Activated CD8-positive, alpha-beta memory T cell treated with anti-CD3 and anti-CD28 coated beads, Interleukin-2, amount 50 U/mL, for 24 hours (primary cell): ENCODE results near the gene EPS8L2.
A peak's percentile ranks its signal among the peaks of the same experiment; 100 is the strongest.
"Not testable (repeated sequence)": the region's sequence is repeated elsewhere in the genome, so short reads cannot be mapped to it uniquely, and the experiment has no call there.

Source experiments
- DNase-seq: peaks from one replicate; pipeline ENCODE4 v3.0.0-alpha.2; 2020; ENCODE audit errors: extremely low read depth

EPS8L2 gene

DNA sequence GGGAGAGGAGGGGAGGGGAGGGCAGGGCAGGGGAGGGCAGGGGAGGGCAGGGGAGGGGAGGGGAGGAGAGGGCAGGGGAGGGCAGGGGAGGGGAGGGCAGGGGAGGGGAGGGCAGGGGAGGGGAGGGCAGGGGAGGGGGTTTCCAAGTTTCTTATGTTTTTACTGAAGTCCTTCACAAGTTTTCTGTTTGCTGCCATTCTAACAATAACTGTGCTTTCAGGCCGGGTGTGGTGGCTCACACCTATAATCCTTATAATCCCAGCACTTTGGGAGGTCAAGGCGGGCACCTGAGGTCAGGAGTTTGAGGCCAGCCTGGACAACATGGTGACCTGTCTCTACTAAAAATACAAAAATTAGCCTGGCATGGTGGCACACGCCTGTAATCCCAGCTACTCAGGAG is 15.8 kb upstream of the EPS8L2 start:
- not testable (repeated sequence) for DNase-seq

DNA sequence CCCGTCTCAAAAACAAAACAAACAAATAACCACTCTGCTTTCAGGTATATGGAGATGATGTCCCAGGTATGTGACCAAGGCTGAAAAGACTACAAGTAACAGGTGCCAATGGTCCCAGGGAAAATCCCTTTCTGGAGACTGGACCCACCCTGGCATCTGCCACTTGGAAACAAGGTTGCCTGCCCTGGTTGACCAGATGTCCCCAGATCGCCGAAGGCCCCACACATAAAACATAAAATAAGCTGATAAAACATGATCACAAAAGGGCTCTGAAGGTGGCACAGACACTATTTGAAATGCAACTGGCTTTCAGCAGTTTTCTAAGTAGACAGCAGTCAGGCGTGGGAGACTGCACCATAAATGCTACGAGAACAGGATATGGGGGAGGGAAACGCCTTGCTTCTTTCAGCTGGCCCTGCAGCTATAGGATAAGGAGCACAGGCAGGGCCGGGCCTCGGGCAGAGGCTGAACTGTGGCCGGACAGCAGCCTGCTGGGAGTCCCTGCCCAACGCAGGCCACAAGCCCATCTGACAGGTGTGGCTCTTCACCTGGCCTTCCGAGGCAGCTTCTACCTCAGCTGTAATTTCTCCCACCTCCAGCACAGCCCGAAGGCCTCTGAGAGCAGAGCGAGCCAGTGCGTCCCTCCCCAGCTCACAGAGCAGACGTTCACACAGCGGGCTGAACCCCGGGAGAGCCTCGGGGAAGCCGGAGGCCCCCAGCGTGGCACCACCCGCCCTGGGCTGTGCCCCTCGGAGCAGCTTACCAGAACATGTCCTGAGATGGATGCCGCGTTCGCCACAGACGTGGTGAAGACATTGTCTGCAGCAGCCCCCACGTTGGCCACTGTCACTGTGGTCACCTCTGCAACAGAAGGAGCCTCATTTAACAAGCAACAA is 15.0 kb upstream of the EPS8L2 start:
- no peak for DNase-seq

DNA sequence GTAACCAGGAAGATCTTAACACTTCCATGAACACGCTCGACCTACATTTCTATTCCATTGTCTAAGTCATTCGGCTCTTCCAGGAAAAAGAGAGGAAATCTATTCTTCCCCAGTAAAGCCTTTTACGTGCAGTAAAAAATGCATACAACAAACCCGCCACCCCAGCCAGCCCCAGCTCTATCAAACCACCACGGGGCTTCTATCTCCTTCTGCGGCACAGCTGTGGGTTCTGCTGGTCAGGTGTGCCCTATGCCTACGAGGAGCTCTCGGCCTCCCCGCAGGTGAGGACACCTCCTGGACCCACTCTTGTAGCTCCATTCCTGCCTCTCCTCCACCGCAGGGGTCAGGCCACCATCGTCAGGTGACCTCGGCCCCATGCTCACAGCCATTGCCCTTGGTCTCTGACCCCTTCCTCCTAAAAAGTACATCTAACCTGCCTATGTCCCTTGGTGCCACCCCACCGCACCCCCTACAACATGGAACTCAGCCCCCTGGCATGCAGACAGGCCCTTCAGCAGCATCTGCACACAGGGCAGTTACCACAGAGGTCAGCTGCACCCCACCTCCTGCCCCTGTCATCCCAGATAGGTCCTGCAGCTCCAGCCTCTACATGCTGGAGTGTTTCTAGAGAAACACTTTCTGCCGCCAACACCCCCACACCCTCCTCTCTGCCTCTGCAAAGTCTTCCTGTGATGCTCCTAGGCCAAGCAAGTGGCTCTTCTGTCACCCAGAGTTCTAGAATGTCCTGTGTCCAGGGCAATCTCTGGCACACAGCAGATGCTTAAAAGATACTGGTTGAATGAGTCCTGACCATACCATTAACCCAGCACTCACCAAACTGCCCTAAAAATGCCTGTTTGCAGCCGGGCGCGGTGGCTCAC is 14.1 kb upstream of the EPS8L2 start:
- no peak for DNase-seq

DNA sequence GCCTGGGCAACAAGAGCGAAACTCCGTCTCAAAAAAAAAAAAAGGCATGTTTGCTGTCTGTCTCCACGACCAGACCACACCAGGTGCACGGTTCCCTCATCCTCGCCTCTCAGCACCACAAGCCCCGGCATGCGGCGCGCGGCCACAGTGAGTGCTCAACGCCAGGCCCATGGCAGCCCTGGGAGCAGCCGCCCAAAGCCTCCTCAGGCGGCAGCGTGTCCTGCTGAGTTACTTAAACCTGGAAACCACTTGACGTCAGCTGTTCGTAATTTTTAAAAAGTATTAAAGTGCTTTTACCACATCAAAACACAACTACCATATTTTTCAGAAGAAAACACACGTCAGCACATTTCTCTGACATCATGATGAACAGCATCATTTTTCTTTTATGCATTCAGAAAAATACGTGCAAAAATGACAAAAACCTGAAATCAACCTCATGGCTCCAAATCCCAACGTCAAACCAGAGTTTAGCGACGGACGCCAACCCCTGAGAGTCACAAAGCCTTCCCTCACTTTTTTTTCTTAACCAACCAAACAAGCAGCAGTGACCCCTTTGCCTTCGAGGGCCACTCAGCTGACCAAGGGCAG is 13.1 kb upstream of the EPS8L2 start:
- DNase-seq: no peak

DNA sequence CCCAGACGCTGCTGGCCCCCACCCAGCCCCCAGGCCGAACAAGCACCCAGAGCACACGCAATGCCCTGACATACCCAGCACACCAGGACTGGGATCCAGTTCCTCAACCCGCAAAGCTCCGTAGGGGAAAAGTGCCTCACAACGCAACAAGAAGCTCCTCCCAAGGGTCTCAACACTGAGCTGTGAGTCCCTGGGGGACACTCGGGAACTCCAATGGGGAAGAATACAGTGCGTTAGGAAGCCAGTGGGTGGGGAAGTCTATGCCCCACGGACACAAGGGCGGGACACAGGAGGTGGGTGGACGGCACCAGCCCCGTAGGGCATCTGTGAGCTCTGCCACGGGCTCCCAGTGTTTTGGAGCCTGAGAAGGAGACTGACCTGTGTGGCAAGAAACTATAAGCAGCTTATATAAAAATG is 12.6 kb upstream of the EPS8L2 start:
- DNase-seq: no peak

DNA sequence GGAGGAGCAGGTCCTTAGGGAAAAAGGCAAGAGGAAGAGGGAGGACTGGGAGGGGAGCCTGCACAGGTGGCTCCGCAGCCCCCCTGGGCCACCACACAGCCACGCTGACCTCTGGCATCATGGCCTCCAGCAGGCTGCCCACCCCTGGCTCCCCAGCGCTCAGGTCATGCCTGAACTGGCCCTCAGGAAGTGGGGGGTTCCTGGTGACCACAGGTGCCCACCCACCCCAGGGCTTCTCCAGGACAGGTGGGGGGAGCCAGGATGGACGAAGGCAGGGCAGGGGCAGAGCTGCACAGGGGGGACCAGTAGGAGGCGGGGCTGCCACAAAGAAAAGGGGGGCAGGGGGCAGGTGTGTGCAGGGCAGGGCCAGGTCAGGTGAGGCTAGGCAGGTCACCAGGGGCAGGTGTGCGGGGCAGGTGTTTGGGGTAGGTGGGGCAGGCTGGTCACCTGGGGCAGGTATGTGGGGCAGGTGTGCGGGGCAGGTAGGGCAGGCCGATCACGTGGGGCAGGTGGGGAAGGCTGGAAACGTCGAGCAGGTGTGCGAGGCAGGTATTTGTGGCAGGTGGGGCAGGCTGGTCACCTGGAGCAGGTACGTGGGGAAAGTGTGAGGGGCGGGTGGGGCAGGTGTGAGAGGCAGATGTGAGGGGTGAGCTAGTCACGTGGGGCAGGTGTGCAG is 12.0 kb upstream of the EPS8L2 start:
- DNase-seq: no peak

DNA sequence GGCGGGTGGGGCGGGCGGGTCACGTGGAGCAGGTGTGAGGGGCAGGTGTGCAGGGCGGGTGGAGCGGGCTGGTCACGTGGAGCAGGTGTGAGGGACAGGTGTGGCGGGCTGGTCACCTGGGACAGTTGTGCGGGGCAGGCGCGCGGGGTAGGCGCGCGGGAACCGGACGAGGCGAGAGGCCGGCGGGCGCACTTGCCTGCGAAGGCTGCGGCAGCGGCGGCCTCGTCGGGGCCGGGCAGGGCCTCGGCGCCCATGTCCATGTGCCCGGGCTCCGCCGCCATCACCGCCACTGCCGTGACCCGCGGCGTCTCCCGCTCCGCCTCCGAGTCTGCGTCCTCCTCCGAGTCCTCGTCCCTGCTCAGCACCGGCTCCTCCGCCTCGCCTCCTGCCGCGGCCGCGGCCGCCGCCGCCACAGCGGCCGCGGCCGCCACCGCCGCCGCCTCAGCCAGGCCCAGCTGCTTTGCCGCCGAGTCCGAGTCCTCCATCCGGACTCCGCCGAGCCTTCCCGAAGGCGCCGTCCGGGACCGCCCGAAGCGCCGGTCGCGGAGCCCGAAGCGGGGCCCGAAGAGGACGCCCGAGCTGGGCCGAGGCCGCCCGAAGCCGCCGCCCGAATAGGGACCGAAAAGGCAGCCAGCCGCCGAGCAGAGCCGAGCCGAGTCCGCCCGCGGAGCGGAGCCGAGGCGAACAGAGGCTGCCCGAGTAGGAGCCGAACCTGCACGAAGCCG is 11.3 kb upstream of the EPS8L2 start, which contains the start of gene DEAF1:
Gene DEAF1 (minus strand): TSS at position 660 of the 725 bp plus-strand sequence. CDS start 175 bp downstream, at position 485.
- DNase-seq: peak; percentile 98

DNA sequence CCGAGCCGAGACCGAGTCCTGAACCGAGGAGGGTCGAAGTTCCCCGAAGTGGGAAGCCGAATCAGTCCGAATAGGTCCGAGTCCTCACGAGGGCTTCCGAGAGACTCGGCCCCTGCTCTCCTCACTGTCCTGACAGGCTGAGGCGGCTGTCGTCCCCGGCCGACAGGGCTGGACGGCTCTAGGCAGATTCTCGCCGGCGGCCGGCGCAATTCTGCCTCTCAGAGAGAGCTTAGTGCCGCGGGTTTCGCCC is 10.8 kb upstream of the EPS8L2 start:
- no peak for DNase-seq

DNA sequence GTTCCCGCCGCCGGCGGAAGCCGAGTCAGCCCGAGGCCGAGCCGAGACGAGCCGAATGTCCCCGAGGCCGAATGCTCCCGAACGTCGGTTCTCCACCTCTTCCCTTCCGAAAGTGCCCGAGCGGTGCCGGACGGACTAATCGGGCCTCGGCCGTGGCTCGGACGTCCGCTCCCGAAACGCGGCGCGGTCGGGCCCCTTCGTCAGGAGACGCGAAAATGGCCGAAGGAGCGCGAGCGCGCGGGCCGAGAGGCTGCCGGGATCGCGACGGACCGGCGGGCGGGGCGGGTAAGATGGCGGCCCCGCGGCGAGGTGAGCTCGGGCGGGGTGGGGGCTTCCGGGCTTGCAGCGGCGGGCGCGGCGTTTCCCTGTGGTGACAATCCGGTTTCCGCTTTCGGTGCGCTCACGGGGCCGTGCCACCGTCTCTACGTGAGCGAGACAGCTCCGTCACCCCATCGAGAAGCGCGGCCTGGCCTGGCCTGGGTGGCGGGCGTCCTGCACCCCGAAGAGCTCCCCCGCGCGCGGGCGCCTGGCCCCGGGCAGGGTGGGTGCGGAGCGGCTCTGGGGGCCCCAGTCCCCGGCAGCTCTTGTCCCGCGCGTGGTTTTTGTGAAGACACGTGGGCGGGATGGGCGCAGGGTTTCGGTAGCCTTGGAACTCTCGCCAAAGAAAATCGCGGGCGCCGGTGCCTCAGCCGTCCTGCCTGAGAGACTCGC is 10.3 kb upstream of the EPS8L2 start, which contains the start of gene TMEM80:
Gene TMEM80 (plus strand): TSS at position 279 of the 711 bp plus-strand sequence. CDS start 12 bp downstream, at position 291.
- DNase-seq: peak; percentile 94

DNA sequence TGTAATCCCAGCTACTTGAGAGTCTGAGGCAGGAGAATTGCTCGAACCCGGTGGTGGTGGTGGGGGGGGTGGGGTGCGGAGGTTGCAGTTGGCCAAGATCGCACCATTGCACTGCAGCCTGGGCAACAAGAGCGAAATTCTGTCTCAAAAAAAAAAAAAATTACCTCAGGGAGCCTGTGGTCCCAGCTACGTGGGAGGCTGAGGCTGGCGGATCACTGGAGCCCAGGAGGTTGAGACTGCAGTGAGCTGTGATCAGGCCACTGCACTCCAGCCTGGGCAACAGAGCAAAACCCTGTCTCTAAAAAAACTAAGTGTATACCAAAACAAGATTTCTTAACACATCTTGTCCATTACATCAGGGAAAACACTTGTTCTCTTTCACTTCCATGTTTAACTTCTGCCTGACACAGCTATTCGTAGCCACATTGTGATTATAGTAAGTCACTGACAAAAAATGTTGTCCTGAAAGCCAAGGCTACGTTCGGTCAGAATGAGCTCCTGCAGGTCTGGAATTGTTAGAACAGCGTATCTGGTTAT is 9.0 kb upstream of the EPS8L2 start:
- no peak for DNase-seq

DNA sequence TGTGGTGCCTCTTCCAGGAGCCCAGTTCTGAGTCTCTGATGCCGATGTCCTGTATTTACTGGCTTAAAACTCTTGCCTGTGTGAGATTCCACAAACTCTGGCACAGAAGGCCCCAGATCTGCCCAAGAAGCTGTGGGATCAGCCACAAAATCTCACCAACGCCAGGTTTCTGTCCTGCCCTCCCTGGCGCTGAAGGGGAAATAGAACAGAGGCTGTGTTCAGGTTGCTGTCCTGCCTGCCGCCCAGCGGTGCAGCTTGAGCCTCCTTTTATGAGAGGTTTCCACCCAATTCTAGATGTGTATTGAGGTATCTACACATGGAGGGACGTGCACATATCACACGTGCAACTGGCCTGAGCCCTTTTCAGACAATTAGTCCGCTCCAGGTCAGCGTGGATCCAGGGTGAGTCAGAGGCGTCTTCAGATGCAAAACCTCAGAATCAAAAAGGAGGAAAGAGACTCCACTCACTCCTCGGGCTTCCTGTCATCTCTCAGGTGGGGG is 8.2 kb upstream of the EPS8L2 start:
- DNase-seq: no peak

DNA sequence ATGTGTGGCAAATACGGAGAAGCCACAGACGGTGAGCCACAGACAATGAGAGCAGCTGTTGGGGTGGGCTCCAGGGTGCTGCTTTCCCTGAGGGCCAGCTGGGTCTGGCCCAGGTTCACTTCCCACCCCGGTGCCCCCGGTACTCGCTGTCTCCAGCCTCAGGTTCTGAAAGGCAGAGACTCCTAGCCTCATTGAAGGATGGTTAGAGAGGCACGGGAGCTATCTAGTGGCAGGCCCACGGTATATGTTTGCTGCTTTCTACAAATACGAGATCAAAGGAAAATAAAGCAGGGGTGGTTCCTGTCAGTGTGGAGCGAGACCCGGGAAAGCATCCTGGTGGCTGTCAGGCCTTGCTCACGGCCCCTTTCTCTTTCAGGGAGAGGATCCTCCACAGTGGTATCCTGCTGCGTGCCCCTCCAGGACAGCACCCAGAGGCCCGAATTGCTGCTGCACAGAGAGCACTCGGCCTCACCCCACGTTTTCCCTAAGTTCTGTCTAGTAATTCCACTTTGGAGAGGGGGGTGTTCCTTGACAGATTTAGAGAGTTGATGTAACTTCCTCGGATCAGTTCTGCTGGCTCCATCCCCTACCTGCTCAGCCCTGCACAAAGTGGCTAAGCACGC is 7.4 kb upstream of the EPS8L2 start:
- no peak for DNase-seq

DNA sequence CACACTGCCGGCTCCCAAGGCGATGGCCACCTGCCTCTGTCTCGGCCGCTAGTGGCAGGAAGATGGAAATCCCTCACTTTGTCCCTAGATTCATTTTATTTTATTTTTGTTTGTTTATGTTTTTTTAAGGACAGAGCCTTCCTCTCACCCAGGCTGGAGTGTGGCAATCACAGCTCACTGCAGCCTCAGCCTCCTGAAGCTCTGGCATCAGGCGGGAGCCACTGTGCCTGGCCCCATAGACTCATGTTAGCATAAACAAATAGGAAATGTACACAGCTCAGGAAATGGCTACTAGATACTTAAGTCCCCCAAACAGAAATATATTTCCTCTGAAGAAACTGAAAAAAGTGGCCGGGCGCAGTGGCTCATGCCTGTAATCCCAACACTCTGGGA is 6.9 kb upstream of the EPS8L2 start:
- DNase-seq: no peak

DNA sequence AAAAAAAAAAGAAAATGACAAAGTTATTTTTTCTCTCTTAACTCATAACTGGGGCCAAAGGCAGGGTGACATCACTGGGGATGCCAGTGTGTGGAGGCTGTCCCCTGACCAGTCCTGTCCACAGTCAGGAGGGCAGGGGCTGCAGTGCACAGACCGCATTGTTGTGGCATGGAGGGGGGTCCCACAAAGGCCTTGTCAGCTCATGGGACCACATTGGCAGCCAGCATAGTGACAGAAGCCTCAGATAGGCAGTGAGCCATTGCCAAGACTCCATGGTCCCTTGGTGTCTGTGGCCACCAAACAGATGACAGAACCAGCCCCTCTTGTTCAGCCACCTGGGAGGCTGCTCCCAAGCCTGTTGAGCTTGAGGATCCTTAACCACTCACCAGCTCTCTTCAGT is 6.3 kb upstream of the EPS8L2 start:
- DNase-seq: no peak

DNA sequence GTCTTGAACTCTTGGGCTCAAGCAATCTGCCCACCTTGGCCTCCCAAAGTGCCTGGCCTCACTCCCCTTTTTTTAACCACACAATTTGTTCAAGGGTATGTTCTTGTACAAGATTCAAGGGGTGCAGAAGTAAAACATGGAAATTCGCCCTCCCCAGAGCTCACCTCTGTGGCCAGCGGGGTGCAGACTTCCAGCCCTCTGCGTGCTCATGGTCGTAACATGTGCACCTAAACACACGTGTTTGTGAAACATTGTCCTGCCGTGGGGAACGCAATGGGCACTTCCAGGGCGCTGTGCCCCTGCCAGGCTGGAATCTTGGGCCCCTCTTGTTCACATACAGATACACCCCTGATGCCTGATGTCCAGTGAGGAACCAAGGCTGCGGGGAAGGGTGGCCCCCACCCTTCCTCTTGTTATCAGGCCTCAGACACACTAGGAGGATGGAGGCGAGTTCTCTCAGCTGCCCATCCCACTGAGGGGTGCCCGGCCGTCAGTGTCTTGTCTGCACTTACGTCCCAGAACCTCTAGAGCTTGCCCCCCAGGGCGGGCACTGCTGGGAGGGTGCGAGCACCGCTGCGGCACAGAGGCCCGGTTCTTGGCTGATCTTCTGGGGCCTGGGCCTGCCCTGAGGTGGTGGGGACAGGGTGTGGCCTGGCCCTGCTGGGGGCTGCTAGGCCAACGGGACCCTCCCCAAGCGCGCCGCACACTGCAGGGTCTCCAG is 4.1 kb upstream of the EPS8L2 start:
- DNase-seq: no peak

DNA sequence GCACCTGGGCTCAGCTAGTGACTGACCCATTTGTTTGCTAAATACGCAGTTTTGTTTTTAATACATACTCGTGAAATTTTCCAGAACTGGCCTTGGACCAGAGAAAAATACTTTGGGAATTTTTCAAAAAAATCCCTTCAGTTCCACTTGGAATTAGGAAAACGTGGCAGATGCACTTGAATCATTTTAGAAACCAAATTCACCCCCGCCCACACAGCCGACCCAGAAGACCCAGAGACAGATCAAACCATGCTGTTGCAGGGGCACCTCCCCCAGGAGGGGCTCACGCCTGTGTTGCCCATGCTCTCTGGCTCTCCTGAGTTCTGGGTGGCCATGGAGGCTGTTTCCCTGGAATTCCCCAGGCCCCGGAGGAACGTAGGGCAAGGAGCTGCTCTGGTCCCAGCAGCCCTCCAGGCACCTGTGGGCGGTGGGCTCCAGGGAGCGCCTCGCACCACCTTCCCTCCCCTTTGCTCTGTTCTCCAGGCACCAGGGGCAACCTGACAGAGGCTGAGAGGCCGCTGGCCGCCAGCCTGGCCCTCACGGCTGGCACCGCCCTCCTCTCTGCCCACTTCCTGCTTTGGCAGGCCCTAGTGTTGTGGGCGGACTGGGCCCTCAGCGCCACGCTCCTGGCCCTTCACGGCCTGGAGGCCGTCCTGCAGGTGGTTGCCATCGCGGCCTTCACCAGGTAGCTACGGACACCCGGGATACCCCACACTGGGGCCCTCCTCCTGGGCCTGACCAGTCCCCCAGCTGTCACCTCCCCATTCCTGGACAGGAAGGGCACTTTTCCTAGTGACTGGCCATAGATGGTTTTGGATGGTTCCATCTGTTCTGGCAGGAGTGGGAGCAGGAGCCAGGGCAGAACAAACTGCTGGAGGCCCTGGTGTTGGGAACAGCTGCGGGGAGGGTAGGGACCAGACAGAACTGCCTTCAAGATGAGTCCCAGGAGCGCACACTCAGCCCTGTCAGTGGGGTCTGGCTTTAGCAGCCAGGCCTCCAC is 3.3 kb upstream of the EPS8L2 start:
- DNase-seq: no peak

DNA sequence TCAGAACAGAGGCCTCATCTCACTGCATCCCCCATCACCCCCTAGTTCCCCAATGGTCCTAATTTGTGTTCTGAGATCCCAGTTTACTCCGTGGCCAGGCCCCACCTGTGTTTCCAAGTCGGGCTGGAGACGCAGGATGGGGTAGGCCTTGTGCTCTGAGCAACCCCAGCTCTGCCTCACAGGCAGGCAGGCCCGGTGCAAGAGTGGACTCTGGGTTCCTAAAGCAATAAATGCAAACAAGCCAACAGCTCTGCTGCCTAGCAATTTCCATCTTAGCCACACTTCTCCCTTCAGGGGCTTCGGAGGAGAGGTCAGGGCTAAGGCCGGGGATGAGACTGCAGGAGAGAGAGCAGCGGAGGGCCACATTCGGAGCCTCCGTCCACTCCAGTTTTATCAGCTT is 2.5 kb upstream of the EPS8L2 start:
- no peak for DNase-seq

DNA sequence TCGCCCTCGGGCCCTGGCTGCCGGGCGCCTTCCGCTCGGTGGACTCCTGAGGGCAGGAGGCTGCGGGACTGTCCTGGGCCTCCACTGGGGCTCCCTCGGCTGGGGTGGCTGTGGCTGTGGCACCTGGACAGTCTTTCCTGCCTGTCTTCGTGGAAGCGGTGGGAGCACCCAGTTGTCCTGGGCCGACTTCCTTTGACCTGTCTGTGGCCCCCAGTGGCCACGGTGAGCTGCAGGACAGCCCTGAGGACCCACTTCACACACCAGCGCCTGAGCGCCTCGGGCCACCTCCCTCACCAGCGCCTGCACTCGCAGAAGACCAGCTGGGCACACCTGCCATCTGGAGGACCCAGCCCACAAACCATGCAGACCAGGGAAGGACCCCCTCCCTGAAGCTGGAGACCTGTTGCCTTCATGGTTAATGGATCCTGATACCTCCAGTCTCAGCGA is 1.8 kb upstream of the EPS8L2 start:
- no peak for DNase-seq
